Coronary artery (tissue), 2 donors: ENCODE data around the gene LSR.
"Not testable (repeated sequence)": the region's sequence is repeated elsewhere in the genome, so short reads cannot be mapped to it uniquely, and the experiment has no call there.

Experiments
- DNase-seq: peaks from one replicate; pipeline ENCODE4 v3.0.0-alpha.2; 2017; ENCODE audit warnings: low spot score
- H3K27ac ChIP-seq, 2 donors: fragments of 200-600 bp; sonication (generic); one replicate each; pipeline ENCODE4 v1.5.1; 2016 to 2019
- H3K4me3 ChIP-seq: fragments of 200-600 bp; sonication (generic); 2 replicates; pipeline ENCODE4 v1.5.1; 2016; ENCODE audit warnings: mild to moderate bottlenecking, moderate library complexity
- TF ChIP-seq, protein P1 (sequence below): fragments of 200-600 bp; sonication (generic); IDR thresholded peaks from one replicate; pipeline ENCODE4 v1.5.1; 2019; ENCODE audit warnings: antibody characterized with exemption

The LSR gene

DNA sequence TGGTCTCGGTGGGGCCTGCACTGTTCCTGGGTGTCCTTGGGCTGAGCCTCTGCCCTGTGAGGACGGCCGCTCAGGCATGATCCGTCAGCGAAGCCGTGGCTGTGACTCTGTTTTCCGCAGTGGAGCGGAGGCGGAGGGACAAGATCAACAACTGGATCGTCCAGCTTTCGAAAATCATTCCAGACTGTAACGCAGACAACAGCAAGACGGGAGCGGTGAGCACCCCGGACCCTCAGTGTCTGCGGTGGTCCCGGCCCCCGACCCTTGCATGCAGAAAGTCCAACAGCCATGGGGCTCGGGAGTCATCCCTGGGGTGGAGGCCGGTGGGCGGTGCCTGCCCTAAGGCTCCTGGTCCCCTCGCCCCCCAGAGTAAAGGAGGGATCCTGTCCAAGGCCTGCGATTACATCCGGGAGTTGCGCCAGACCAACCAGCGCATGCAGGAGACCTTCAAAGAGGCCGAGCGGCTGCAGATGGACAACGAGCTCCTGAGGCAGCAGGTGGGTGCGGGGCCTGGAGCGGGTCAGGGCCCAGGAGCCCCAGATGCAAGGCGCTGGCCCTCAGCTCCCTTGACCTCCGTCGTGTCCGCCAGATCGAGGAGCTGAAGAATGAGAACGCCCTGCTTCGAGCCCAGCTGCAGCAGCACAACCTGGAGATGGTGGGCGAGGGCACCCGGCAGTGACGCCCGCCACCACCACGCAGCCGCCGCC, 29.9 kb downstream of the LSR start:
- Histone ChIP-seq H3K4me3 (no peak overlapping the region), H3K27ac (no peak overlapping the region)
- DNase-seq, result no peak
- TF ChIP-seq, protein P1, sequence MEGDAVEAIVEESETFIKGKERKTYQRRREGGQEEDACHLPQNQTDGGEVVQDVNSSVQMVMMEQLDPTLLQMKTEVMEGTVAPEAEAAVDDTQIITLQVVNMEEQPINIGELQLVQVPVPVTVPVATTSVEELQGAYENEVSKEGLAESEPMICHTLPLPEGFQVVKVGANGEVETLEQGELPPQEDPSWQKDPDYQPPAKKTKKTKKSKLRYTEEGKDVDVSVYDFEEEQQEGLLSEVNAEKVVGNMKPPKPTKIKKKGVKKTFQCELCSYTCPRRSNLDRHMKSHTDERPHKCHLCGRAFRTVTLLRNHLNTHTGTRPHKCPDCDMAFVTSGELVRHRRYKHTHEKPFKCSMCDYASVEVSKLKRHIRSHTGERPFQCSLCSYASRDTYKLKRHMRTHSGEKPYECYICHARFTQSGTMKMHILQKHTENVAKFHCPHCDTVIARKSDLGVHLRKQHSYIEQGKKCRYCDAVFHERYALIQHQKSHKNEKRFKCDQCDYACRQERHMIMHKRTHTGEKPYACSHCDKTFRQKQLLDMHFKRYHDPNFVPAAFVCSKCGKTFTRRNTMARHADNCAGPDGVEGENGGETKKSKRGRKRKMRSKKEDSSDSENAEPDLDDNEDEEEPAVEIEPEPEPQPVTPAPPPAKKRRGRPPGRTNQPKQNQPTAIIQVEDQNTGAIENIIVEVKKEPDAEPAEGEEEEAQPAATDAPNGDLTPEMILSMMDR, result no peak

DNA sequence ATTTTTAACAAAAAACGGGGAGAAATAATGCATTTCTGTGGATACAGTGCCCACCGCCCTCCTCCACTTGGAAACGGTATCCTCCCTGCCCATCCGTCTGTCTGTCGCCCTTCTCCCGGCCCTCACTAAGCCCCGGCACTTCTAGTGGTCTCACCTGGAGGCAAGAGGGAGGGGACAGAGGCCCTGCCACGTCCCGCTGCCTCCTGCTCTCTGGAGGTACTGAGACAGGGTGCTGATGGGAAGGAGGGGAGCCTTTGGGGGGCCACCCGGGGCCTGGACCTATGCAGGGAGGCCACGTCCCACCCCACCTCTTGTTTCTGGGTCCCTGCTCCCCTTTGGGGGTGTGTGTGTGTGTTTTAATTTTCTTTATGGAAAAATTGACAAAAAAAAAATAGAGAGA, 30.6 kb downstream of the LSR start:
- Histone ChIP-seq H3K27ac (no peak overlapping the region), H3K4me3 (no peak overlapping the region)
- DNase-seq, result no peak
- TF ChIP-seq, protein P1, result no peak

DNA sequence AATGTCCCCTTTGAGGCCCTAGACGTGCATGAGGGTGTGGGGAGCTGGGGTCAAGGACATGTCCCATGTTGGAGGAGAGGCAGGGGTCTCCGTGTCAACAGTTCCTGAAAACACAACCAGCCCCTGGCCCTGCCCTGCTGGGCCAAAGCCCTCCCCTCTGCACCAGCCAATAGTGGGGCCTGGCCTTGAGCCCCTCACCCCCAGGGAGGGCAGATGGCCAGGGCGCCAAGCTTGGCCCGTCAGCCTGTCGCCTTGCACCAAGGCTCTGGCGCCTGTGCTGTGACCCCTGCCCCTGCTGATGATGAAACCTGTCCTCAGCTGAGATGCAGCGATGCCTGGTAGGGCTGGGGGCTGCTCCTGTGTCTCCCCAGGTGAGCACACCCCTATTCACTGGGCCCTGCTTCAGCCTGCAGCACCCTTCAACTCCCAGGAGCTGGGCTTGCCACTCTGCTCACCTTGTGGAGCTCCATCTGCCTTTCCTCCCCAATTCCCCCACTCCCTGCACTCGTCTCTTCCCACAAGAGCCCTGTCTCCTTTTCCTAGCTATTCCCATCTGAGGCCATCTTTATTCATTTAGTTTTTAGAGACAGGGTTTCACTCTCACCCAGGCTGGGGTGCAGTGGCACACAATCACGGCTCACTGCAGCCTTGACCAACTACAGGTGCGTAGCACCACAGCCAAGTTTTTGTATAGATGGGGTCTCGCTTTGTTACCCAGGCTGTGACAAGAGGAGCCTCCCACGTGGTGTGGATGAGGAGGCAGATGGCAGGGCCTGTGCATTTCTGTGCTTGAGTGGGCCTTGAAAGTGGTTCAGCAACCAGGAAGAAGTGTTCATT, 31.4 kb downstream of the LSR start:
- Histone ChIP-seq H3K4me3 (no peak overlapping the region), H3K27ac (no peak overlapping the region)
- TF ChIP-seq, protein P1, result no peak
- no peak for DNase-seq

DNA sequence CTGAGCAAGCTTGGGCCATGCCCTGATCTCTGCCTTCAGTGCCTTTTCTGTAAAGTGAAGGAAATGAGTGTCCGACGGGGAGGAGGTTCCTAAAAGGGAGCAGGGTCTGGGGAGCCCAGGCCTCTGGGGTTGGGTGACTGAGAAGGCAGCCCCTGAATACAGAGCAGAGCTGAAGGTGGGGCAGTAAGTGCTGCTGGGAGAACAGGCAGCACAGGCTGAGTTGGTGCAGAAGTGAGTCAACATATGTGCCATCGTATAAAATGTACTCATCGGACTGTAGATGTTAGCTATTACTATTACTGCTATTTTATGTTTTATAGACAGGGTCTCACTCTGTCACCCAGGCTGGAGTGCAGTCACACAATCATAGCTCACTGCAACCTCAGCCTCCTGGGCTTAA, 32.5 kb downstream of the LSR start:
- DNase-seq, result no peak
- Histone ChIP-seq H3K4me3 (no peak overlapping the region), H3K27ac (no peak overlapping the region)
- TF ChIP-seq, protein P1, result no peak

DNA sequence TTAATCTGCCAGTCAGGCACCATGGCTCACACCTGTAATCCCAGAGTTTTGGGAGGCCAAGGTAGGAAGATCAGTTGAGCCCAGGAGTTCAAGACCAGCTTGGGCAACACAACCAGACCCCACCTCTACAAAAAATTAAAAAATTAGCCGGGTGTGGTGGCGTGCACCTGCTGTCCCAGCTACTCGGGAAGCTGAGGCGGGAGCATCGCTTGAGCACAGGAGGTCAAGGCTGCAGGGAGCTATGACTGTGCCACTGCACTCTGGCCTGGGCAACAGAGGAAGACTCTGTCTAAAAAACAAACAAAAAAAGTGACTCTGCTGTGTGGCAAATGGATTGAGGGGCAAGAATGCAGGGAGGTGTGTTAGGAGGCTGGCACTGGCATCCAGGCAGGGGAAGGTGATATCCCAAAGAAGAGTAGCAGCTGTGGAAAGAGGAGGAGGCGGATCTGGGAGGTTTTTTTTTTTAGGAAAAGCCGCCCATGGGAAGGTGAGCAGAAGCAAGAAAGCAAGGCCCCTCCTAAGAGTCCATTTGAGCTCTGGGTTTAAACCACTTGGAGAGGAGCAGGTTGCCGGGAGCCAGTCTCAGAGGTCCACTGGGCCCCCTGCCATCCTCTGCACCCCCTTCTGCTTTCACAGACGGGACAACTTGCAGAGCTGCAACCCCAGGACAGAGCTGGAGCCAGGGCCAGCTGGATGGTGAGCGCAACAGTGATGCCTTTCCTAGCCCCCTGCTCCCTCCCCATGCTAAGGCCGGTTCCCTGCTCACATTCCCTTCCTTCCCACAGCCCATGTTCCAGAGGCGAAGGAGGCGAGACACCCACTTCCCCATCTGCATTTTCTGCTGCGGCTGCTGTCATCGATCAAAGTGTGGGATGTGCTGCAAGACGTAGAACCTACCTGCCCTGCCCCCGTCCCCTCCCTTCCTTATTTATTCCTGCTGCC, 35.6 kb downstream of the LSR start:
- TF ChIP-seq, protein P1, result no peak
- no peak for DNase-seq
- no peak overlapping the region for H3K4me3 ChIP-seq
- no peak overlapping the region for H3K27ac ChIP-seq

DNA sequence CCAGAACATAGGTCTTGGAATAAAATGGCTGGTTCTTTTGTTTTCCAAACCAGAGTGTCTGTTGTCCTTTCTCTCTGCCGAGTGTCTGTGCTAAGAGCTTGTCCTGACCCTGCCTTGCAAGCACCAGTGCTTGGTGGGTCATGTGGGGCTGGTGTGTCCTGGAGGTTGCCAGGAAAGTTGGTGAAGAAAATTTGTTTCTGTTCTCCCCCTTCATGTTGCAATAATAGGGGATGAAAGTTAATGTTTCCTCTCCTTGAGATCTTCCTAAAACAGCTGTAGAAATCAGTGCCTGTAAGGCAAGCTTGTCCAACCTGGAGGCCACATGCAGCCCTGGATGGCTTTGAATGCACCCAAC, 36.3 kb downstream of the LSR start:
- no peak for DNase-seq
- H3K27ac ChIP-seq, result no peak overlapping the region
- no peak overlapping the region for H3K4me3 ChIP-seq
- TF ChIP-seq, protein P1, result no peak

DNA sequence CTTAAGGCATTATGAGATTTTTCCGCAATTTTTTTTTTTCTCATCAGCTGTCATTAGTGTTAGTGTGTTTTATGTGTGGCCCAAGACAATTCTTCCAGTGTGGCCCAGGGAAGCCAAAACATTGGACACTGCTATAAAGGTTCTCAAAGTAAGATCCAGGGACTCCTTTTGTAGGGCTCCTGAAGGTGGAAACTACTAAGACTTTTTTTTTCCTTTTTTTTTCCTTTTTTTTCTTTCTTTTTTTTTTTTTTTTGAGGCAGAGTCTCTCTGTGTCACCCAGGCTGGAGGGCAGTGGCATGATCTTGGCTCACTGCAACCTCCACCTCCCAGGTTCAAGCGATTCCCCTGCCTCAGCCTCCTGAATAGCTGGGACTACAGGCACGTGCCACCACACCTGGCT, 36.7 kb downstream of the LSR start:
- not testable (repeated sequence) for H3K4me3 ChIP-seq, H3K27ac ChIP-seq, DNase-seq

DNA sequence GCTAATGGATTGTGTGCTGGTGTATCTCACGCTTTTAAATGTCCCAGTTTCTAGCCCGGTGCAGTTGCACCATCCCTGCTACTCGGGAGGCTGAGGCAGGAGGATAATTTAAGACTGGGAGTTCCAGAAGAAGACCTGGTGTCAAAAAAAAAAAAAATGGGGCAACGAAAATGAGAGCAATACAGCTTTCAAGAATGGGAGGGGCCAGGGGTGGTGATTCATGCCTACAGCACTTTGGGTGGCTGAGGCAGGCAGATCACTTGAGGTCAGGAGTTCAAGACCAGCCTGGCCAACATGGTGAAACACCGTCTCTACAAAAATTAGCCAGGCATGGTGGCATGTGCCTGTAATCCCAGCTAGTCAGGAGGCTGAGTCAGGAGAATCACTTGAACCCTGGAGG, 37.3 kb downstream of the LSR start:
- H3K4me3 ChIP-seq, H3K27ac ChIP-seq: not testable (repeated sequence)

More for the DNA sequence above, 37.3 kb downstream of the LSR start:
- not testable (repeated sequence) for DNase-seq
